NCI-H1105 treated with DMSO at 0.1 percent for 48 hours (cell line): Measurements from ENCODE around the gene PLAAT1.

Experiments used
- DNase-seq: peaks from one replicate; lab custom pipeline; 2025; lab: John Stamatoyannopoulos, UW

The PLAAT1 gene

DNA sequence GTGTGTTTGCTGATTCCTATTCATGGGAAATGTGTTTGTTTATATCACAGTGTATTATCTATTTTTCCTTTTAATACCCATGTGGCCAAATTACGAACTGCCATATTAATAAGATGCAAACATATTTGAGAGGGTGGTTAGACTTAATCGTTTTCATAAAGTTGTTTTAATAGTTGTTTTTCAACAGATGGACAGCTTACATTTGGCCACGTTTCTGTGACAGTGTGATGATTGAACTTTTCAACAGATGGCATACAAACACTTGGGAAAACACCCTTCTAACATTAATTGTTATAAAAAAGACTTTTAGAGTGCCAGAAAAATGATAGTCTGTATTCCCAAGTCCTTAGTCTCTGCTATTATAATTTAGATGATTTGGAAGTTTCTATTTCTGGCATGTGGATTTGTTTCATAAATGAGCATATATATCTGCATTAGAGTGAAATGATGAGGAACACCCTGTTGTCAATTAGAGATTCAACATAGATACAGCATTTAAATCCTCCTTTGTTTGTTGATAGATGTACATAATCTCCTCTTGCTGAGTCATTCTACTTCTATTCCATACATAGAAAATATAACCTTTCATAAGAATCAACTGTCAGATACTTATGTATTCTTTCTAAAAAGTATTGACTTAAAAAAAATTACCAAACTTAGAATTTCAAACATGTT lies 13.1 kb downstream of the PLAAT1 start:
- no peak for DNase-seq

- DNase-seq, result no peak
Measured at GRCh38 chr3:193261970-193262369, 20.9 kb downstream of the PLAAT1 start.

DNA sequence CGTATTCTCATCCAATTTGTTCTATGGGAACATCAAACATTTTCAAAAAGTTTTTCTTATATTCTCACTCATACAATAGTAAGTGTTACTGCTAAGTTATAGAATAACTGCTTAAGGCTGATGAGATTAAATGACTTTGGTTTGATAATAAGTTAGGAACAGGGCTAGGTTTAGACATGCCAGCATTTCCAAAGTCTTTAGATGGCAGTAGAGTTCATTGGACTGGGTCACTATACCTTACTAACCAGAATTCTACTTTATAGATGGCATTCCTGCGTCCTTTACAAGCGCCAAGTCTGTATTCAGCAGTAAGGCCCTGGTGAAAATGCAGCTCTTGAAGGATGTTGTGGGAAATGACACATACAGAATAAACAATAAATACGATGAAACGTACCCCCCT lies 21.7 kb downstream of the PLAAT1 start:
- DNase-seq, result no peak

DNA sequence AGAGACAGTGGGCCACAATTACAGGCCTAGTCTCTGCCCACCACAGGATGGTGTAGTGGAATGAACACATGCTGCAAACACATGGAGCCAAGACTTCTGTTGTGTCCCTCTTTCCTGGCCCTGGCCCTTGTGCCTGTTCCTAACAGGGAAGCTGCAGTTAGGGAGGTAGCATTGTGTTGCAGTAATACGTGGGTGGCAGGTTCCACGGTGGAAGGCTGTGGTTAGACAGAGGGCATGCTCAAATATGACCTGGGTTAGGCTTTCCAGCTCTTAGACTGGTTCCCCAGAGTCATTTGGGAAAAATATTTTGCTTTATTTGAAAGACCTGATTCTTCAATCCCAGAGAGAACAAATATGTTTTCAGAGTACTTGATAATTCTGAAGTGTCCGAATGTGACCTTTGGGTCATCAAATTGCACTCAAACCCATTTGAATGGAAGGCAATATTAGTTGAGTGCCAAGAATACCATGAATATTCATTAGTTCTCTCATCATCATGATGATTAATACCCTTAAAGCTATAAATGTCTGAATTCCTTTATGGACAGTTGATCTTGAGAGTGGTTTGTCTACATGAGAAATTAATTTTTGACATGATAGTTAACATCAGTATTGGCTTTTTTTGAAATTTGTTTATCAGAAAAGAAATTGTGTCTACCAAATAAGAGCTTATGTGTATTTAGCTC lies 28.5 kb downstream of the PLAAT1 start:
- no peak for DNase-seq

- DNase-seq, result peak; percentile 26
Measured at GRCh38 chr3:193270451-193270850, 29.4 kb downstream of the PLAAT1 start.

DNA sequence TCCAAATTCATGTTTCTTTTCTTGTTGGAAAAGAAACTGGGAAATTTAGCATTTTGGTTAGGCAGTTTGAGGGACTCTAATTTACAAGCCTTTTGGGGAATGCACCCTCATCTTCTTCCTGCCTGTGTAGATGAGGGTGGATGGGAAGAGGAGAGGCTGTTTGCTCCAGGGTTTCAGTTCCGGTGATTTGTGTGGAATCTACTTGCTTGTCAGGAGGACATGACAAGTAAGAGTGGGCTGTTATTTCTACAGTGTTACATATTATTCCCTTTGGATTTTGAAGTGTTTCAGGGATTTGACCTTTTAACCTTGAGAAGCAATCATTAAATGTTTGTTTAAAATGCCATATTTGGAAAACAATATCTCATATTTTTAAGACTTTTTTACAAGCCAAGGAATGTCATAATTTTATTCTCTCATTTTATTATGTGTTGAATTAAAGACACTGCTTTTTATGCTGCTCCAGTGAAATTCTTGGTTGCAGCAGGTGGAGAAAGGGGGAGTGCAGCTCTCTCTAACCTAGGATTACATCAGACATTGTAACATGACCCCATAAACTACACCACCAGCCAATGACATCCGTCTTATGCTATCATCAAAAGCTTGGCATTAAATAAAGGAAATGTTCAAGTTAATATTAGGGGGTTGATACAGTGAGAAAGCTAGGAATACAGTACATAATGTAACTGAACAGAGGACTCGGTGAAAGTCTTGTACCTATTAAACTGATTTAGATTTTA lies 30.2 kb downstream of the PLAAT1 start:
- no peak for DNase-seq

DNA sequence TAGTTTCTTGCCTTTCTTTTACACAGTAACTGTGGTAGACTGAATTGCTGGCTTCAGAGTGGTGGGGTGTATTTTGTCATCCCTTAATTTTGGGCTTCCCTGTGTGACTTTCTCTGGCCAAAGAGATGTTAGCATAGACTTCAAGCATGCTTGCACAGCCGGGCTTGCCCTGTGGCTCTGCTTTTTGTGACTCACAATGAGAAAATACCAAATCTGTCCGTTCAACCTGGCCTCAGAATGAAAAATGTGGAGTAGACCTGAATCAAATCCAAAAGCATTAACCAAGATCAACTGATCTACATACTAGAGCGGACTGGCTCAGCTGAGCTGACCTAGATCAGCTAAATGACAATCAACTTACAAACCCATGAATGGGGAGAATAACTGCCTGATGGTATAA lies 51.4 kb downstream of the PLAAT1 start:
- DNase-seq, result no peak

GRCh38 chr3:193295985-193296384 lies 55.0 kb downstream of the PLAAT1 start:
- no peak for DNase-seq

DNA sequence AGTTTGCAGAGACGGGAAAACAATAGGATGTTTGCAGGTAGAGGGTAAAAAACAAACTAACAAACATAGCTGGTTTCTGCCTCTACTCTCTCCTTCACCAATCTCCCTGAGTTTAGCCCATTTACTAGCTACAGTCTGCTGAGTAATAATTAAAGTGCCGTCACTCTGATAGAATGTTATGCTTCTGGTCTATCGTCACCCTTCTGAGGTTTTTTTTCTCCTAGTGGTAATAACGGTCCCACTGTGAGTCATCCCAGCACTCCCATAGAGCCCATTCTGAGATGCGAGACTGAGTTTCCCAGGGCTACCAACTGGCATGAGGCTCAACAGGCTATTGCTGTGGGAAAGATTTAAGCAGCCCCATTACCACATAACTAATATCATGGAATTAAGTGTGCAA lies 56.4 kb downstream of the PLAAT1 start:
- no peak for DNase-seq

DNA sequence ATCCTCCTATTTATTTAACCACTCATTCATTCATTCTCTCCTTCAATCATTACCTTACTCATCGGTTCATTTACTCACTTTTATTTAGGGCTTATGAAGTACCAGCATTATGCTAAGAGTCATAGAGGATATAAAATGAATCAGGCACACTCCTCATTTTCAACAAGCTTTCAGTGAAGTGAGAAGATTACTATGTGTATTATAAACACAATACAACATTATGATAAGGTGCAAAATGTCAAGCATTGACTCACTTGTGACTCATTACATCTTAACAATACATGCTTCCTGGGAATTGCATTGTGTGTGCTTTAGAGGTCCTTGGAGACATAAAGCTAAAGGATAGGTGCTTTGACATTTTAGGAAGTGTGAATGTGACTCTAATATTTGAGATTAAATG lies 60.4 kb downstream of the PLAAT1 start:
- DNase-seq, result no peak

- no peak for DNase-seq
Measured at GRCh38 chr3:193305356-193305755, 64.3 kb downstream of the PLAAT1 start.

DNA sequence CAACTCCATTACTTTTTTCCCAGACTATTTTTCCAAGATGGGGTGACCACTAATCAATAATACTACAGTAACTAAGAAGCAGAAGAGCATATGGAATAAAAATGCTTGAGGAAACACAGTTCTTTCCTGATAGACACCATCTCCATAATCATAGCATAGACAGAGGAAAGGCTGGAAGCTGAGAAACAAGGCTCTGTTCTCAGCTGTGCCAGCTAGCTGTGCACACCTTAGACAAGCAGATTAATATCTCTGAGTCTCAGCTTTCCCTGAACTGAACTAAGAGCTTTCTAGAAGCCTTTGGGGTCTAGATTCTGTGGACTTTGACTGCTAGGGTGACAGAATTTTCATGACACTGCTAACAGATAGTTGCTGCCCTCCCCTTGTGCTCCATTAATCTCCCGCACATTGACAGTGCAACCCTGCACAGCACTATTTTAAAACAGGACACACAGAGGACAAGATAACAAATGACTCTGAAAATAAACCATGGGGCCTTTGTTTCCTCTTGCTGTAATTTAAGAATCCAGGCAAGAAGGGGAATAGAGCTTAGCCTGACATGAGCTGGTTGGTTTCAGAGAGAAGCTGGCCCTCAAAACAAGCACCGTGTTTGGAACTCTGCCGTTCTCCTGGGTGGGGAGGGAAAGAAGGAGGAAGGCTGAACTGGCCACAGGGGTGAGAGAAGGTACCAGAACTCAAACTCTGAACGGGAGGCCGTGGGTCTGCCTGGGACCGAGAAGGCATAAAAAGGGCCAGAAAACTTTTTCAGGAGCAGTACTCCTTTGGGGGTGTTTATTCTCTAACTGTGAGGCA lies 70.1 kb downstream of the PLAAT1 start:
- DNase-seq, result no peak

GRCh38 chr3:193313061-193313958 lies 72.3 kb downstream of the PLAAT1 start:
- DNase-seq, result no peak

- no peak for DNase-seq
Measured at GRCh38 chr3:193314161-193314560, 73.1 kb downstream of the PLAAT1 start.

- peak; percentile 30 for DNase-seq
Measured at GRCh38 chr3:193317682-193318300, 76.8 kb downstream of the PLAAT1 start.
